SHP77 (cell line): ENCODE data around the gene CDH24.

ENCODE experiments used
- DNase-seq, 2 experiments: peaks; one replicate each; lab custom pipeline; 2025; lab: John Stamatoyannopoulos, UW

CDH24 gene

DNA sequence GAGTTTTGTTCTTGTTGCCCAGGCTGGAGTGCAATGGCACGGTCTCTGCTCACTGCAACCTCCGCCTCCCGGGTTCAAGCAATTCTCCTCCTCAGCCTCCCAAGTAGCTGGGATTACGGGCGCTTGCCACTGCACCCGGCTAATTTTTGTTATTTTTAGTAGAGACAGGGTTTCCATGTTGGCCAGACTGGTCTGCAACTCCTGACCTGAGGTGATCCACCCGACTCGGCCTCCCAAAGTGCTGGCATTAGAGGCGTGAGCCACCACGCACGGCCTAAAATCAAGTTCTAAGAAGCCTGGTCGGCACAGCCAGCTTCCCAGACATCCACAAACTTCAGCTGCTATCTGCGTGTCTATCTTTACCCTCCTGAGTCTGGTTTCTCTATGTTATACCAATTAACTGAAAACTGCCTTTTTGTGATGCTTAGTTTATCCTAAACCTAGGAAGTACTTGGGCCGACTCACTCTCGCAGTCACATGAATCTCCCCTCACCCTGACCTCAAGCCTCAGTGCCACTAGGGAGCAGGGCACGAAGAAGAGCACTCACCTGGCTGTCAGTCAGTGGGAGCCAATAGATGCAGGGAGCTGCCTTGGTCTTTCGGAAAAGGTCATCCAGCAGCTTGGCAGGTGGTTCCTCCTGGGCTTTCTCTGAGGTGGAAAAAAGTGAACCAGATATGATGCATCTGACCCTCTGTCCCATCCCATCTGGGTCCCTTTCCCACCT lies 3.4 kb upstream of the CDH24 start:
- no peak for DNase-seq

DNA sequence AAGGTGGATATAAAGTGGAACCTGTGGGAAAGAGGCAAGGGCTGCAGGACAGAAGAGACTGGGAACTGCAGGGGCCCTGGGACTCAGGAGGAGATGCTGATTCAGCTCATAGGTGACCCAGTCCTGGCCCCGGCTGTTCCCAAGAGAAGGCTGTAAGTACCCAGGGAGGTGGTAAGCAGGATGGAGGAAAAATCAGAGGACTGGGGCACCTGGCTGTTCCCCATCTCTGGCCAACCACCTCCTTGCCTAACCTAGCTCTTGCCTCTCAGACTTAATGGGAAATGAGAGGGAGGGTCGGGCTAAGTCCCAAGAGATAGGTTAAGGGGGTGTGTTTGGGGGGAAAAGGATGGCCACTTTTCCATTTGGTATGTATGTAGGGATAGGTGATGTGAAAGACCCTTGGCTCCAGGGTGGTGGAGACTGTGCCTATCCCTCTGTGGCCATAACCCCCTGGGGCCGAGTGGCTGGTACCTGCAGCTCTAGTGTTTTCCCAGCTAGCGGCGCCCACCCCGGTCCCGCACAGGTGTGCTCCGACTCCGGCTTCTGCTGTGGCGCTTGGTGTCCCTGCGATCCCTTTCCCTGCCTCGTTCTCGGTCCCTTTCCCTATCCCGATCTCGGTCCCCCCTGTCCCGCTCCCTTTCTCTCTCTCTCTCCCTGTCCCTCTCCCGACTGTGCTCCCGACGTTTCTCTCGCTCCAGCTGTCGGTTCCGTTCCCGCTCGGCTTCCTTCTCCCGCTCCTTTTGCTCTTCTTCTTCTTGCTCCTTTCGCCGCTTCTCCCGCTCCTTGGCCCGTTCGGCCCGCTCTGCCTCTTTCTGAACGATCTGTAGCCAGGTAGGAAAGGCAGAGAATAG lies 1.6 kb upstream of the CDH24 start:
- DNase-seq, result no peak

DNA sequence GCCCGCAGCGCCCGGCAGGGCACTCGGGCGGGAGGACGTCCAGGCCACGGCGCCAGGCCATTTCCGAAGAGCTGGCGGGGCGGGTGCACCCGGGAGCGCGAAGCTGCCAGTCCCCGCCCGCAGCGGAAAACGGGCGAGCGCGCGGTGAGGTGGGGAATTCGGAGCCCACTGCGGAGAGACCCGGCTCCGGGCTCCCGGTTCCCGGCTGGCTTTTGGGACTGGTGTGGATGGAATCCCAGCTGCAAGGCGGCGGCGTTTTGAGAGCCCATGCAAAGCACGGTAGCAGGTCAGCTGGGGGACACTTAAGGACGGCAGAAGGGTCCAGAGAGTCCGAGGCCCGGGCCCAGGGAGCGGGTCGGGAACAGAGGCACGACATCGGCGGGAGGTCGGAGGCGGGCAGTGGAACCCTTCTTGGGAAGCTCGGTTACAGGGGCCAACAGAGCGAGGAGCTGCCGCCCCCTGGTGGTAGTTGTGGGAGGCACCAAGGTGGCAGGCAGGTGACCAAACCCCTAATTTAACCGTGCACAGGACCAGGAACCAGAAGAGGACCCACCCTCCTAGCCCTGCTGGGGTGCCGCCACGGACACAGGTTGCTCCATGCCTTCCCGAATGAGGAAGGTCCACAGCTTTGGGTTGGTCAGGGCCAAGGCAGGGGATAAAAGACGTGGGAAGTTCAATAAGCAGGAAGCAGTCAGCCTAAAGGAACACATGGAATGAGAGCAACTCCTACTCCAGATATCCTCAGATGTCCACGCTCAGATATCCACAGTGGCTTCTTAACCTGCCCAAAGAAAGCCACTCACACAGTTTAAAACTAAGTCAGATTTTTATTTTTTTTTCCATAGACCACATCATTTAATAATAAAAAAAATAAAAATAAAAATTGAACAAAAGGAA lies 685 bp upstream of the CDH24 start:
- no peak for DNase-seq

DNA sequence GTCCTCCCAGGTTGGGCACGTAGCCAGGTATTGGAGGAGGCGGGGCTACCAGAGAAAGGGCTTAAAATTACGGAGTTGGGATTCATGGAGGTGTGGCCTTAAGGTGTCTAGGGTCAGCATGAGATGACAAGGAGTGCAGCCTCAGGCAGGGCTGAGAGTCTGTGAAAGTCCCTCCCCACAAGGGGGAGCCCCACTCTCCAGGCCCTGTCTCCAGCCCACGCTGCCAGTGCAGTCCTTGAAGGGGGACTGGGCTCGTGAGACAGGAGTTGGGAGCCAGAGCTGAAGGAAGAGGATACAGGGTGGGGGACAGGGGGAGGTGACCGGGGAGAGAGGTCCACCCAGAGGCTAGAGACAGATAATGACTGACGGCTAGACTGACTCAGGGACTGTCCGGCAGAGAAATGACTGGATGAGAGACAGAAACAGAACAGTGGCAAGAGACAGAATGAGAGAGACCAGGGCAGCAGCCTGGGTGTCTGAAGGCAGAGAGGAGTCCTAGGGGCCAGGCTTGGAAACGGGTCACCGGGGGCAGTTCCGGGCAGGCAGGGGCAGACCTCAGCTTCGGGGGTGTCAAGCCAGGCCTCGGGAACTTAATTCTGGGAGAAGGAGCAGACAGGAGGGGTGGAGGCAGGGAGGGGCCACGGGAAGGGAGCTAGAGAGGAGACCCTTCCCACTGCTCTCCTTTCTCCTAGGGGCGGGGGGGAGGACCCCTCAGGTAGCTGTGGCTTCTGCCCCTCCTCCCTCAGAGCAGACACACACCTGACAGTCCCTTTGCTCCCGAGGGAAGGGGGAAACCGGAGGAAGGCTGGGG lies 970 bp downstream of the CDH24 start:
- no peak for DNase-seq

DNA sequence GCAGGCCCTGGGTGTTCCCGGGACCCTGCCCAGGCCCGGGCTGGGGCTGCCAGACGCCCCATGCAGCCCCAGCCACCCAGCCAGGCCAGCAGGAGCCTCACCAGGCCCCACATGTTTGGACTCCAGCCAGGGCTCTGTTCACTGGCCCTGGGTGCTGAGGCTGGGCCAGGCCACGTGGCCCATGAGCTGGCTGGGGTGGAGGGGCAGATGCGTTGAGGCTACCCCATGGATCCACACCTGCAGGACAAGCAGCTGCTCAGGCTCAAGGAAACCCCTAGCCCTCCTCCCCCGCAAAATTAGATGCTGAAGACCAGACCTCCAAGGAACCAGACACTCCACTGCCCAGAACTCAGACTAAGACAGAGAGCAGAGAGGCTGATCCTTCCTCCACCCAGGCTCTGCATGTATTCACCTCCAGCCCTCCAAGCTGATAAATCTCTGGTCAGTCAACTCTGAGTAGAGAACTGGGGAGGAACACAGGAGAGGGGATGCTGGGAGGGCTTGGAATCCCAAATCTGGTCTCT lies 1.6 kb downstream of the CDH24 start:
- no peak for DNase-seq

DNA sequence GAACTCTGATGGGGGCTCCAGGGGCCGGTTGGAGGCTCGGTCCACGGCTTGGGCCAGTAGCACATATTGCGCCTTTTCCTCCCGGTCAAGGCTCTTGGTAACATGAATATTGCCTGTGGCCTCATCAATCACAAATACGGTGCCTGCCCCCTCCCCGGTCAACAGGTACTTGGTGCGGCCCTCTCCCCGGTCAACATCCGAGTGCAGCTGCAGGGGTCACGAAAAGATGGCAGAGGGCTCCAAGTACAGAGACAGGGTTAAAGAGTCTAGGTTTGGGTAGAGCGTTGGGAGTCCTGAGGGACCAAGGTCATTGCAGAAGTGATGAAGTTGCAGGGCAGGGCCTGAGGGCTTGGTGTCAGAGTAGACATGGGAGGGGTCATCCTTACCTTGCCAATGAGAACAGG lies 2.2 kb downstream of the CDH24 start:
- DNase-seq, result no peak

DNA sequence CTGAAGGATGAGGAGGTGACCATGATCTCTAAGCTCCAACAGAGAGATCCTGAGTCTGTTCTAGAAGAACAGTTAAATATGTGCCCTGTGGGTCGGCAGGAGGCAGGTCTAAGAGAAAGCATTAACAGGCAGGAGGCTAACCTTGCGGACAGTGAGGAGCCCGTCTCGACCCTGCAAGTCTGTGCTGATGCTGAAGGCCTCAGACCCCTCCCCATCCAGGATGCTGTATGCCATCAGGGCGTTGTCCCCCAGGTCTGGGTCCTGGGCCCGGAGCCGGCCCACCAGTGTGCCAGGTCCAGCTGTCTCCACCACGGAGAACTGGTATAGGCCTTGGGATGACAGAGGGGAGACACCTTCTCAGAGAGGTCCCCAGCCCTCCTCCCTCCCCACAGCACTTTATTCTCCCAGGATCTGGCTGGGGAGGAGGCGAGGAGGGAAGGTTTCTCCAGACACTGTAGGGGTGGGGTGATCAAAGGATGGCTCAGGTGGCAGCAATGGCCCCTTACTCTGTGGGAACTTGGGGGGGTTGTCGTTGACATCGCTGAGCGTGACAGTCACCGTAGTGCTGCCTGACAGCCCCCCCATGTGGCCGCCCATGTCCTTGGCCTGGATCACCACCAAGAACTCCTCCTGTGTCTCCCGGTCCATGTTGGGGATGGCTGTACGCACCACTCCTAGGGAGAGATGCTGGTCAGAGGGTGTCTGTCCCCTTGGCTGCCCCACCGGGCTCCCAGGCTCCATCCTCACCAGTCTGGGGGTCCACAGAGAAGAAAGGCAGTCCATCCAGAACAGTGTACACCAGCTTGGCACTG lies 3.1 kb downstream of the CDH24 start:
- DNase-seq, result no peak

DNA sequence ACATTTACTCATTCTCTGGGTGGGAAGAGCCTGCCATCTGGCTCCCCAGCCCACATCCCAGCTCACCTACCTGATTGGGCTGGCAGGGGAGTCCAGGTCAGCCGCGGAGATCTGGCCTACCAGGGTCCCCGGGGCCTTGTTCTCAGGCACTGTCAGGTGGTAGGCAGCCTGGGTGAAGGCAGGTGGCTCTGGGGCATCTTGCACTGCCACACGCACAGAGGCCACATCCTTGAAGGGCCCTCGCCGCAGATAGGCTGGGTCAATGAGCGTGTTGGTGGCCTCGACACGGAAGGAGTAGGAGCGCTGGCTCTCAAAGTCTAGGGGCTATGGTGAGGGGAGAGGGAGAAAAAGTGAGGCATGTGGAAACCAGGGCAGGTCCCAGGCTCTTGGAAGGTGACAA lies 3.9 kb downstream of the CDH24 start:
- DNase-seq, result no peak

DNA sequence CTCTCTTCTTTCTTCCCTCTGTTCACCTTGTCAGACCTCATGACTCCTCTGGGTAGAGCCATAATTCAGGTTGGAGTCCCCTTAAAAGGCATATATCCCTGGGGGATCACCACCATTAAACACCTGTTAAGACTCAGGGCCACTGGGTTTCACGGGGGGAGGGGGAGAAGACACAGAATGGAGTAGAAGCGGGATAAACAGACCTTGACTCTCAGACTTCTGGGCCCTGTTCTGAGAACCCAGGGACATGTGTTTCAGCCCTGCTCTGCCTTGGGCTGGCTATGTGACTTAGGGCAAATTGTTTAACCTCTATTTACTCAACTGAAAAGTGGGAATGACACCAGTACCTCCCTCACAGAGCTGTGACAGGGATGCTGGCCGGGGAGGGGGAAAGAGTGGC lies 4.6 kb downstream of the CDH24 start:
- no peak for DNase-seq

DNA sequence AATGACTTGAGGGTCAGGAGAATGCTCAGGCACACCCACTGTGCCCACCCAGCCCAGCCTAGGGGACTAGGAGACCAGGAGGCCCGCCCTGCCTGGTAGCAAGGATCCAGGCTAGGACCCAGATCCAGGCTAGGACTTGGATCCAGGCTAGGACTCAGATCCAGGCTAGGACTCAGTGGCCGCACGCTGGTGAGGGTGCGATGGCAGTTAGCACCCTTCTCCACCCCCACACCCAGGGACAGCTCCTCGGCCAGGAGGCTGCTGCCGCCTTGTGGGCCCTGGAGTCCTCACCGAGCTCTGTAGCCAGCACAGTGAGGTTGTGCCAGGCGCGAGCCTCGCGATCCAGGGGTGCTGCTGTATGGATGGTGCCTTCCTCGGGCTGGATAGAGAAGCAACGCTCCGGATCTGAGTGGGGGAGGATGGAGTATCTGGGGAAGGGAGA lies 5.1 kb downstream of the CDH24 start:
- no peak for DNase-seq

DNA sequence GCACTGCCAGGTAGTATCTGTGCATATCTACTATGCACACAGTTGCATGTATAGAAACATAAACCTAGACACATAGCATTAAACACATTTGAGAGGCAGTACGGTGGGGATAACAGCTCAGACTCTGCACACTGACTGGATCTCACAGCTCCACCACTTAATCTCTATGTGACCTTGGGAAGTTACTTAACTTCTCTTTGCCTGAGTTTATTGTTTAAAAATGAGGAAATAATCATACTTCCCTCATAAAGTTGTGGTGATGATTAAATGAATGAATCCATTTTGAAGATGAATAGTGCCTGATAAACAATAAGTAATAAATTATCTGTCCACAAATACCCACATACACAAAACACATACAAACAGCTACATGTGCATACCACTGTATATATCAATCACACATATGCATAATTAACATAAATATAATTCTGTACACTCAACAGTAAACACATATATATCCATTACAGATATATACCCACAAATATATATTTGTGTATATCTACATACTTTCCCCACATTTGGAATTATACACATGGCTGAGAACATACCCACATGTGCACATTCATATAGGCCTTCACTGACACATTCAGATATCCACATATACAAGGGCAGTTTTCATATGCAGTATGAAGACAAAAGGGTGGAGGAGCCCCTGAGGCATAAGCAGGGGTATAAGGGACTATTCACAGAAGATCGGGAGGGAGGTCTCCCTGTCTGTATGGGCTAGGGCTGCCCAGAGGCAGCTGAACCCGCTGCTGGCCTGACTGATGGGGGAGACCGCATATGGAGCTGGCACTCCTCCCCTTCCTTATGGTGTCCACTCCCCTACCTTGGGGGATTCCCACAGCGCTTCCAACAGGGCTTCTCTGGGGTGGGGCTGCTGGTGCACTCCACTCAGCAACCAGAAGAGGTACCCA lies 5.9 kb downstream of the CDH24 start:
- DNase-seq, result no peak

DNA sequence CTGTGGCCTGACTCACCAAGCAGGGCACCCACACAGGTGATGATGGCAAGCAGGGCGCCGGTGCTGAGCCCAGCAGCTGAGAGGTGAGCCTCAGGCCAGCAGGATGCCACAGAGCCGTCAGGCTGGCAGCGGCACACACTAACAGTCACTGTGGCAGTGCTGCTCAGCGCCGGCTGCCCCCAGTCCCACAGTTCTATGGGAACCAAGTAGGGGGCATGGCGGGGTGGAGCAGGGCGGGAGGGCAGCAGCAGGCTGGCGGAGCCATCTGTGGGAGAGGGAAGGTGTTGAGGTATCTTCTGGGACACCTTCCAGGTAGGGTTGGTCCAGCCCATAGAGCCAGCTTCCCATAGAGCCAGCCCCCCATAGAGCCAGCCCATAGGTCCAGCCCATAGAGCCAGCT lies 8.3 kb downstream of the CDH24 start:
- DNase-seq, result no peak

DNA sequence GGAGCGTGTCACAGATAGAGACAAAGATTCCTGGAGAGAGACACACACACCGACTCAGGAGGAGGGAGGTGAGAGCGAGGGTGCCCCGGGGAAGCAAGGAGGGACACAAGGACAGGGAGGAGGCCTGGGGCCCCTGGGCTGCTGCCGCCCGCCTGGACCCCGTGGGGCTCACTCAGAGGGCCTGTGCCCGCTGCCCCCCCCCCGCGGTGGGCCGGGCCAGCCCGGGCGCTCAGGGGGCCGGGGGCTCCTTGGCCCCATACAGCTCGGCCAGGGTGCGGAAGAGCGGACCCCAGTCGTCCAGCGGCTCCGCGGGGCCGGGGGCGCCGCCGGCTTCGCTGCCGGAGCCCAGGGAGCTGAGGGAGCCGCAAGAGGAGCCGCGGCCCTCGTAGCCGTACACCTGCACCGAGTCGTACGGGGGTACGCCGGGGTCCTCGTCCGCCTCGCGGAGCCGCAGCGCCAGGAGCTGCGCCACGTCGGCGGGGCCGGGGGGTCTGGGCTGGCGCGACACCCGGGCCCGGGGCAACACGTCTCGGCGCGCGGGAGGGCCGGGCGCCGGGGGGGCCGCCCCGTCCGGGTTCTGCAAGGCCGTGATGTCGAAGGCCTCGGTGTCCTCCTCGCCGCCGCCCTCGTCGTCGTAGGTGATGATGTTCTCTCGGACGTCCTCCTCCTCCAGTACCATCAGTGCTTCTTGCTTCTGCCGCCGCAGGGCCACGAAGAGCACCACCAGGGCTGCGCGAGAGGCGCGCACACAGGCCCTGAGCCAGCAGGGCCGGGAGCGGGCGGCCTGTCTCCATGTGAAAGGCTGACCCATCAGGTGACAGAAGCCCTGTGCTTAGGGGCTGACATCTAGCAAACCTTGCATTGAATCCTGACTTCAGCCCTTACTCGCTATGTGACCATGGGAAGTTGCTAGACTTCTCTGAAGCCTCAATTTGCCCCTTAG lies 9.3 kb downstream of the CDH24 start:
- DNase-seq, result no peak

DNA sequence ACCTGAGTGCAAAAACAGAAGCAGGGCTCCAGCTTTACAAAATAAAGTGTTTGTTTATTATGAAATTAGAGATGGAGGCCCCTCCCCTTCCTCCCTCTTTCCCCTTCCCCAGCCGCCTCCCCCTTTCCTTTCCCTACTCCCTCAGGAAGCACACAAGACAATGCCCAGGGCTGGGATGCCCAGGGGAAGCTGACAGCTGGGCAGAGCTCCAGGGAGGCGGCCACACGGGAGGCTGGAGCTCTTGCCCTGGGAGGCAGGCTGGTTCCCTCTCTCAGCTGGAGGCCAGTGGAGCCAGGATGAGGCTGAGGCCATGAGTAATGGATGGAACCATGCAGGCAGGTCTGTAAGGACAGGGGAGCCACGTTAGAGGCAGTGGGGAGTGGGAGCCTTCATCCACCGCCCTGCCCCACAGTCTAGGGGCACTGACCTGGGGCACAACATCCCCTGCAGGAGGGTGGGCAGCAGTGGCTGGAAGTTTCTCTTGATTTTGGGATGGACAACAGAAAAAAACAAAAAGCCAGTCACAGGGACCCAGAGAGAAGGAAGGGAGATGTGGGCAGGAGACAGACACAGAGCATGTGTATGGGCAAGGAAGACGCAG lies 10.2 kb downstream of the CDH24 start:
- DNase-seq, result no peak

DNA sequence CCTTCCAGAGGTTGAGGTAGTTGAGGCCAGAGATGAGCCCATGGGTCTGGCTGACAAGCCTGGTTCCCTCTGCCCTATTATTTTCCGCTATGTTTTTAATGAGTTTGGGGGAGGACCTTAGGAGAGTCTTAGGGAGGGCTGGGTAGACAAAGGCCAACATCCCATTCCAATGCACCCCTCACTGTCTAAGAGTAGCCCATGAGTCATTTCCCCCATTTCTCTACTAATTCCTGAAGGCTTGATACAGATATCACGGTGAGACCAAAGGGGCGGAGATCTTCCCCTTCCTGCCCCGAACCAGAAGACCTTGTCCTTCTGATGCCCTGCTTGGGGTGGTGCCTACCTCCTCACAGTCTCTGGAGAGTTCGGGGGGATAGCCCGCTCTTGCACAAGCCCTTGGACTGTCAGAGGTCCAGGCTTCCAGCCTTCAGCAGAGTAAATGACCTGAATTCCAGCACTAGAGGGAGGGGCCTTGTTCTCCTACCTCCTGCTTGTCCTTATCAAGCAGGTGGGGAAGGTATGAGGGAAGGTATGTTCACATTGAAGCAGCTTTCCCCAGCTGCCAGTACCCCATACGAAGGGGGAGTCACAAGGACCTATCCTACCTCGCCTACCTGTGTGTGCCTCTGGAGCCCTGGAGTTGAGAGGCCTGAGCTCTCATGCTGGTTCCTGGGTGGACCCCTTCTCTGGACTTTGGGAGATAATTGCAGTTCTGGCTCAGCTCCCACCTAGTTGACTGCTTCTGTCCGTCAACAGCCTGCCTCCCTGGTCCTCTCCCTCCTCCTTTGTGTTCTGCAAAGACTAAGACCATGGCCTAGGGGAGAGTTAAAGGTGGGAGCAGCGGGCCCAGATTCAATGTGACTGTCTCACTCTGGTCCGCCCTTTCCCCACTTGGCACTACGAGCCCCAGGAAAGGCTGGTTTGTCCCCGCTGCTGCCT lies 11.6 kb downstream of the CDH24 start:
- DNase-seq, result no peak

DNA sequence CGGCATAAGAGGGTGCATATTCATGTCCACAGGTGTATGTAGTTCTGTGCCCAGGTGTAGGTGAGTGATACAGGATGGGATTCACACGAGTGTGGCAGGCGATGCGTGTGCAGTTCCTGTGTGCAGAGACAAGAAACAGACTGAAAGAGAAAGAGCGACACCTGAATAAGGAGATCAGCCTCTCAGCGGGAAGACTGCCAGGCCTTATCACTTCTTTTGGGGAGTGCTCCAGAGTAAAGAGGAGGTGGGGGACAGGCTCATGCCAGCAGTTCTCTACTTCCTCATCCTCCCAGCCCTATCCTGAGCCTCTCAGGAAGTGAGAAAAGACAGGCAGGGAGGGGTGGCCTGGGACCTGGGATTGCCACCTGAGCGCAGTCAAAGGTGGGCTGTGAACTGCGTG lies 12.5 kb downstream of the CDH24 start:
- DNase-seq, result no peak

DNA sequence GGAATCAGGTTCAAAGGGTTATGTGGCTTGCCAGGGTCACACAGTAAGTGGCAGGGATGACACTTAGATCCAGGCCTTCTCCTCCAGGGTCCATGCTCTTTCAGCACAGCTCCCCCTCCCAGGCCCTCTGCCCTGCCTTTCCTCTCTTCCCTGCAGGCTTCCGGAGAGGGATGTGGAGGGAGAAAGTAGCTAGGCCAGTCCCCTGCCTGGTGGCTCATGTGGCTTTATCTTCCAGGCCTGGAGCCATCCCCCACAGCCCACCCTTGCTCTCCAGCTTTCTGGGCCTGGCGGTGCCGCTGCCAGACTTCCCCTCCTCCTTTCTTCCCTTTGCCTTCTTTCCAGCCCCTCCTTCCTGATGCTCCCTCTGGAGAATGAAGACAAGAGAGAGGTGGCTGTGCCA lies 13.6 kb downstream of the CDH24 start:
- no peak for DNase-seq
